GM19372 (cell line): Measurements from ENCODE around the gene MVP.

ENCODE experiments used
- ATAC-seq: cut with Tn5 transposase; IDR thresholded peaks from one replicate; pipeline ENCODE4 v1.9.1; 2021; ENCODE audit warnings: mild to moderate bottlenecking, low read depth, moderate library complexity; ENCODE audit not compliant: unreplicated experiment

The MVP gene

DNA sequence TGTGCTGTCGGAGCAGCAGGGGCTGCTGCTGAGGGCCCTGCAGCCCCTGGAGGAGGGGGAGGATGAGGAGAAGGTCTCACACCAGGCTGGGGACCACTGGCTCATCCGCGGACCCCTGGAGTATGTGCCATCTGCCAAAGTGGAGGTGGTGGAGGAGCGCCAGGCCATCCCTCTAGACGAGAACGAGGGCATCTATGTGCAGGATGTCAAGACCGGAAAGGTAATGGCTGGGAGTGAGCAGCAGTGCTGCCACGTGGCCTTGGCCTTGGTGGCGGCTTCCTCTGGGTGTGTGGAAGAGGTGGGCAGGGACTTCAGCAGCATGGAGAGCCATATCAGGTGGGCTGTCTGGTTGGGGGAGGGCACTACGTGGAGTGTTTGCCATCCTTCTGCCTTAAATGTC is 20.0 kb downstream of the MVP start:
- no peak for ATAC-seq

DNA sequence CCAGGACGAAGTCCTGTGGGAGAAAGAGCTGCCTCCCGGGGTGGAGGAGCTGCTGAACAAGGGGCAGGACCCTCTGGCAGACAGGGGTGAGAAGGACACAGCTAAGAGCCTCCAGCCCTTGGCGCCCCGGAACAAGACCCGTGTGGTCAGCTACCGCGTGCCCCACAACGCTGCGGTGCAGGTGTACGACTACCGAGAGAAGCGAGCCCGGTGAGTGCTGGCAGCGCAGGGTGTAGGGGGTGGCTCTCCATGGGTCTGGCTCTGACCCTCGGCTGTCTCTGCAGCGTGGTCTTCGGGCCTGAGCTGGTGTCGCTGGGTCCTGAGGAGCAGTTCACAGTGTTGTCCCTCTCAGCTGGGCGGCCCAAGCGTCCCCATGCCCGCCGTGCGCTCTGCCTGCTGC is 21.4 kb downstream of the MVP start:
- no peak for ATAC-seq

DNA sequence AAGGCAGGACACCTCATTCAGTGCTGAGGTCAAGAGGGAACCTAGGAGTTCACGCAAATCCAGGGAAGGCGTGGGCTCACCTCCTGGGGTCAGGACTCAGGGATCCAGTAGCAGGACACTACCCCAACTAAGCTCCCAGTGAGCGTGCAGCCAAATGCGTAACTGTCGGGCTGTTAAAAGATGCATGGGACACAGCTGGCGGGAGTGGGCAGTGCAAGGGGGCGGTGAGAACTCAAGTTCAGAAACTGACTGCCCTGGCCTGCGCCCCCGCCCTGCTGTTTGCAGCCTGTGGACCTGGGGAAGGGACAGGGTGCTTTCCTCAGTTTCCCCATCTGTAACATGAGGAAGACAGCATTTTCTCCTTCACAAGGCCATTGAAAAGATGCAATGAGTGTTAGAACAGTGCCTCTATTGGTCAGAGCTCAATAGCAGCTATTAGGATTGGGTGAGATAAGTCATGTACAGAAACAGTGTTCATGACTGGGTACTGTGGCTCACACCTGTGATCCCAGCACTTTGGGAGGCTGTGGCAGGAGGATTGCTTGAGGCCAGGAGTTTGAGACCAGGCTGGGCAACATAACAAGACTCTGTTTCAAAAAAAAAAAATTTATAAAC is 22.6 kb downstream of the MVP start:
- ATAC-seq: no peak

DNA sequence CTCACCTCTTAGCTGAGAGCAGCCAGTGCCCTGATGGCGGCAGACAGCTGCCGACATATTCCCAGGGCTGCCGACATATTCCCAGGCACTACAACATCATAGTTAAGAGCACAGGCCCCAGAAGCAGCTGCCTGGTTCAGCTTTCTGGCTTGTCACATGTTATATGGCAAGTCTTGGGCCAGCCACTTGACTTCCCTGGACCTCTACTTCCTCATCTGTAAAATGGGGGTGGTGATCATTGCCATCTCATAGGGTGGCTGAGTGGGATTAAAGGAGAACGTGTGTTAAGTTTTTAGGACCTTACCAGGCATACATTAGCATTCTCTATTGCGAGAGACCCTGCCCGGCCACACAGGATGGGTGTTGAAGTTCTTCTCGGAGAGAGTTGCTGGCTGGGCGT is 23.7 kb downstream of the MVP start:
- no peak for ATAC-seq

DNA sequence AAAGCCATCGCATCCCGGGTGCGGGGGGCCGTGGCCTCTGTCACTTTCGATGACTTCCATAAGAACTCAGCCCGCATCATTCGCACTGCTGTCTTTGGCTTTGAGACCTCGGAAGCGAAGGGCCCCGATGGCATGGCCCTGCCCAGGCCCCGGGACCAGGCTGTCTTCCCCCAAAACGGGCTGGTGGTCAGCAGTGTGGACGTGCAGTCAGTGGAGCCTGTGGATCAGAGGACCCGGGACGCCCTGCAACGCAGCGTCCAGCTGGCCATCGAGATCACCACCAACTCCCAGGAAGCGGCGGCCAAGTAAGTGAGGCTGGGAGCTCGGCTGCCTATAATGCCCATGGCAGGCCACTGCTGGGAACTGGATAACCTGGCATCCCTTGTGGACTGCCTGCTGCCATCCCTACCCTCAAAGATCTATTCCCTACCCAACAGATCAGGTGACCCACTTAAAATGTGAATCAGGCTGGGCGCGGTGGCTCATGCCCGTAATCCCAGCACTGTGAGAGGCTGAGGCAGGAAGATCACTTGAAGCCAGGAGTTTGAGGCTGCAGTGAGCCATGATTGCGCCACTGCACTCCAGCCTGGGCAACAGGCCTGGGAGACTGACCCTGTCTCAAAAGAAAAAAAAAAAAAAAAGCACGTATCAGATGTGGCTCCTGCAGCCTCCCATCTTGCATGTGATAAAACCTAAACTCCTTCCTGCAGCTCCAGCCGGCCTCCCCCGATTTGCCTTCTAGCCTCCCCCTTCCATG is 24.5 kb downstream of the MVP start:
- ATAC-seq: no peak

DNA sequence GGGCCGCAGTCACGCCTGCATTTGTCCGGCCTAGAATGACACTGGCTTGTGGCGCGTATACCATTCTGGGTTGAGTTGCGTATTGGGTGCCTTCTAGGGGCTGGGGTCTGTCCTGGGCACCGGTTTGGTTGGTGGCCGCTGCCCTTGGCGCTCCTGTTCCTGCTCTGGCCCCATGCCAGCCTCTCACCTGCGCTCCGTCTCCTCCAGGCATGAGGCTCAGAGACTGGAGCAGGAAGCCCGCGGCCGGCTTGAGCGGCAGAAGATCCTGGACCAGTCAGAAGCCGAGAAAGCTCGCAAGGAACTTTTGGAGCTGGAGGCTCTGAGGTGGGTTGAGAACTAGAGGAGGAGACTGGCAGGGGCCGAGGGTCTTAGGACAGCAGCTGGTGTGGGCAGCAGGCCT is 25.4 kb downstream of the MVP start:
- no peak for ATAC-seq

DNA sequence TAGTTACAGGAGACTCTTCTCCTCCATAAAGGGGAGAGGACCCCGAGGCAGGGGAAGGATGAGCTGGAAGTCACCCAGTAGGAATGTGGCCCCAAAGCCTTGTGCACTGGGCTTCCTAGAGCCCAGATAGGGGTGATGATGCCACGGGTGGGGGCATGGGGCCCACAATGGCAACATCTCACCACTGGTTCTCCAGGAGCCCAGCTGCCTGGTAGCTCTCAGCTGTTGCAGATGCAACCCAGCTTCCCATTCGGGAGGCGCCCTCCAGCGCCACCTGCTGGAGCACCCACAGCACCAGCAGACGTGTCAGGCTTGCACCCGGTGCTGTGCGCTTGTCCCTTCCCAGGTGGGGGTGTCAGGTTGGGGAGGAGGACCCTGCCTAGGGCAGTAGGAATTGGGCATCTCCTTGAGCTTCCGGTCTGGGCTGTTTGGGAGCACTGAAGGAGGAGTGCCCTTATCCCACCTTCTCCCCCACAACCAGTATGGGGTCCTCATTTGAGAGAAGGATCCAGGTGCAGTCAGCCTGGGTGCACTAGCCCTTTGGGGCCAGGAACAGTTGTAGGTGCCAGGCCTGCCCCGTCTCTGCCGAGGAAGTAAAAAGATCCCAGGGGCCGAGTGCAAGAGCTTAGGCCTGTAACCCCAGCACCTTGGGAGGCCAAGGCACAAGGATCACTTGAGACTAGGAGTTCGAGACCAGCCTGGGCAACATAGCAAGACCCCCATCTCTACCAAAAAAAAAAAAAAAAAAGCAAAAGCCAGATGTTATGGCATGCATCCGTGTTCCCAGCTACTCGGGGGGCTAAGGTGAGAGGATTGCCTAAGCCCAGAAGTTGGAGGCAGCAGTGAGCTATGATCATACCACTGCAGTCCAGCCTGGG is 28.4 kb downstream of the MVP start:
- no peak for ATAC-seq

DNA sequence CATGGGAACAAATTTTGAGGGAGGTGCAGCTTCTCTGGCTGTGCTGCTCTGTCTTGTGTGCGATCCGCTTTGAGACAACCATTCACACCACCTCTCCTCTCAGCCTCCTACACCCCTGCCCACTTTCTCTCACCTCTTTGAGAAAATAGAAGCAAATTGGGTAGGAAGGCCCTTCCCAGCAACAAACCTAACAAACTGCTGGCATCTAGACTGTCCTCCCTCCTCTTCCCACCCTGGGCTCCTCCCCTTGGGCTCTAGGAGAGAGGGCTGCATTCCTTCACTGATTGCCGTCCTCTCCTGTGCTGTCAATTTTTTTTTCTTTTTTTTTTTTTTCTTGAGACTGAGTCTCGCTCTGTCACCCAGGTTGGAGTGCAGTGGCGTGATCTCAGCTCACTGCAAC is 29.2 kb downstream of the MVP start:
- no peak for ATAC-seq

DNA sequence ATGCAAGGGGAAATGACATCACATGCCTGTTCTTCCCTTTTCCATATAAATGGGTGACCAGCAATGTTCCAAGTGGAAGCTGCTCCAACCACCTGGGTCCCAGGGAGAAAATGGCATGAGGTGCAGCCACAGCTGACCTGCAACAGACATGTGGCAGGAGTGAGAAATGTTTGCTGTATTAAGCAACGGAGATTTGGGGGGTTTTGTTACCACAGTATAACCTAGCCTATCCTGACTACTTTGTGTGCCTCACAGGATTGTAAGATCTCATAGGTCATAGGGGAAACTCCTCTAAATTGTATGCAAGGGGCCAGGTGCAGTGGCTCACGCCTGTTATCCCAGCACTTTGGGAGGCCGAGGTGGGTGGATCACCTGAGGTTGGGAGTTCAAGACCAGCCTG is 30.7 kb downstream of the MVP start:
- ATAC-seq: no peak

DNA sequence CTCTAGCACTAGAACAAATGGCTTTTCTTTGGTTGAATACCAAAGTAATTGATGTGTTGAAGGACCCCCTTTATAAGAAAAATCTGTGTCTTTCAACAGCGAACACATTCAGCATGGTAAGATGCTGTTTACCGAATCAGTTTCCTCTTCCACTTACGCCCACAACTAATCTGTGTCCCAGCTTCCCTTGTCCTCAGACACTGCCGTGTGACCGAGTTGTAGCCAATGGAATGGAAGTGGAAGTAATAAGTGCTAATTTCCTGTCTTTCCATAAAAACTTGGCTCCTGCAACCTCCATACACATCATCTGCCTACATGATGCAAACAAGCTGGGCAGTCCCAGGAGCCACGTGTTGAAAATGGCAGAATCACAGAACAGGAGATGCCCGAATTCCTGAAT is 32.4 kb downstream of the MVP start:
- ATAC-seq: no peak

DNA sequence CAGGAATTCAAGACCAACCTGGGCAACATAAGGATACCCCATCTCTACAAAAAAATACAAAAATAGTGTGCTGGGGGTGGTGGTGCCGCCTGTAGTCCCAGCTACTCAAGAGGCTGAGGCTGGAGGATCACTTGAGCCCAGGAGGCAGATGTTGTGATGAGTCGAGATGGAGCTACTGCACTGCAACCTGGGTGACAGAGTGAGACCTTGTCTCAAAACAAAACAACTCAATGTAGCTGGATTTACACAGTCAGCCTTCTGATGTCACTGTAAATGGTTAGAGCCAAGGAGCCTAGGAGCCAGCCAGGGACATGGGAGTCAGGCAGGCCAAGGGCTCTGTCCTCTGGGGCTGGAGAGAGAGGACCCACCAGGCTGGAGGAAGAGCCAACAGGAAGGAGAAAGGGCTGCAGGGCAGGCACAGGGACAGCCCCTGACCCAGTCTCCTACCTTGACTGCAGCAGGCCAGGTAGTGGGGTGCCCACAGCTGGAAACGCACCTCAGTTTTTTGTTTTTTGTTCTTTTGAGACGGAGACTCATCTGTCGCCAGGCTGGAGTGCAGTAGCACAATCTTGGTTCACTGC is 34.3 kb downstream of the MVP start:
- ATAC-seq: no peak

DNA sequence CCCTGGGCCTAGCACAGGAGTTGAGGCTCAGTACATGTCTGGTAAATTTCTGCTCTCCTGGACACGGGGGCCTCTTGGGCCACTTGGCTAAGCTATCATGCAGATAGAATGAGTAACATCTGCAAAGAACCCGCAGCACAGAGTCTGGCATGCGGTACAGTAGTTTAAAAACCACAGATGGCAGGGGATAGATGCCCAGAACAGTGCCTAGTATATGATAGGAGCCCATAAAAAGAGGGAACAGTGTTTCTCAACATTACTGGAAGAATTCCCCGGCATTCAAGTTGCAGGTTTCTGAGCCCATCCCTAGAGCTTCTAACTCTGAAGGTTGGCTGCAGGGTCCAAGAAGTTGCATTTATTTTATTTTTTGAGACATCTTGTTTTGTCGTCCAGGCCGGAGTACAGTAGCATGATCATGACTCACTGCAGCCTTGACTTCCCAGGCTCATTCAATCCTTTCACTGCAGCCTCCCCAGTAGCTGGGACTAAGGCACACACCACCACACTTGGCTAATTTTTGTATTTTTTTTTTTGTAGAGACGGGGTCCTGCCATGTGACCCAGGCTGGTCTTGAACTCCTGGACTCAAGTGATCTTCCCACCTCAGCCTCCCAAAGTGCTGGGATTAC is 37.0 kb downstream of the MVP start:
- no peak for ATAC-seq

DNA sequence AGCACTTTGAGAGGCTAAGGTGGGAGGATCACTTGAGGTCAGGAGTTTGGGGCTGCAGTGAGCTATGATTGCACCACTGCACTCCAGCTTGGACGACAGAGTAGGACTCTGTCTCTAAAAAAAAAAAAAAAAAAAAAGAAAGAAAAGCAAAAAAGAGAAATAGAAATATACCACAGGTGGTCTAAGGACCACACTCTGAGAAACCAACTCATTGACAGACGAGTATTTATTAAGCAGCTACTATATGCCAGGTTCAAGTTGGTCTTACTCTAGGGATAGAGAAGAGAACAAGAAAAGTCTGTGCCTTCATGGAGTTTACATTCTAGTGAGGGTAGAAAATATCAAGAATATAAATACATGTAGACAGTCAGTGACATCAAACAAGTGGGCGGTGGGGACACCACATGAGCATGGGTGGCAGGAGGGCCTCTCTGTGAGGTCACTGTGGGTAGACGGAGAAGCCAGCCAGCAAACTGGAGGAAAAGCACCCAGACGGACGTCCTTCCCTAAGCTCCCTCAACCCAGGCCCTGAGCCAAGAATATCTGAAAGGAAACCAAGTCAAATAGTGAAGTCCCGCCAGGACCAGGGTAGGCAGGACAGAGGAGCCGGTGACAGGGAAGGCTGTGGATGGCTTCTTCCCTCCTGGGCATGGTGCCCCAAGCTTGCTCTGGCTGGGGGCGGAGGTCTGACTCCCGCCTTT is 38.0 kb downstream of the MVP start:
- ATAC-seq: no peak

DNA sequence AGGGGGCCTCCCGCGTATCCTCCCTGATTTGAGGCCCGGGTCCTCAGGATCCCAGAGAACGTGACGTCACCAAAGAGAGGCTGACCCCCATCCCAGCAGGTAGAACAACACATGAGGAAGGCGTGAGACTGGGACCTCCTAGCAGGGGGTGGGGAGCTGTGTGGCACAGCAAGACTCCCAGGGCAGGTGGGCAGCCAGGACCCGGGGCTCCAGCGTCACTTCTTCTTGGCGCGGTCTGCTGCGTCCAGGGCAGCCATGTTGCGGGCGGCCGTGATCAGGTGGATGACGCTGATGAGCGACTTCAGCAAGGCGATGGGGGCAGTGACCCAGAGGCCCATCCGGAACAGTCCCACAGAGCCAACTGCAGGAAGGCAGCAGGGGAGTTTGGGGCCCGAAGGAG is 38.7 kb downstream of the MVP start:
- no peak for ATAC-seq

DNA sequence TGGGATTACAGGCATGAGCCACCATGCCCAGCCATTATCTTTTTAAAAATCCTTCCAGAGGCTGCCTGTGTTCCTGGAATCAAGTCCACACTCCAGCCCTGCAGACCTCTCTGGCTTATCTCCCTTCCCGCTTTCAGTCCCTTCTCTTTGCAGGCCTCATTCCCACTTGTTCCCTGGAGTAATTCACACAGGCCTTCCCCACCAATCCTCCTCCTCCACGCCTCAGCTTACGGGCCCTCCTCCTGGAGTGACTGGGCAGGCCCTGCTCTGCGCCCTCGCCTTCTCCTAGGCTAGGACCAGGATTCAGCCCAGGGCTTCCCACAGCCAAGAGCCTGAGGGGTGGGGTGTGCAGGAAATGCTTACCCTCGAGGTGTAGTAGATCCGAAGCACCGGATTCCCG is 40.0 kb downstream of the MVP start:
- ATAC-seq: no peak

DNA sequence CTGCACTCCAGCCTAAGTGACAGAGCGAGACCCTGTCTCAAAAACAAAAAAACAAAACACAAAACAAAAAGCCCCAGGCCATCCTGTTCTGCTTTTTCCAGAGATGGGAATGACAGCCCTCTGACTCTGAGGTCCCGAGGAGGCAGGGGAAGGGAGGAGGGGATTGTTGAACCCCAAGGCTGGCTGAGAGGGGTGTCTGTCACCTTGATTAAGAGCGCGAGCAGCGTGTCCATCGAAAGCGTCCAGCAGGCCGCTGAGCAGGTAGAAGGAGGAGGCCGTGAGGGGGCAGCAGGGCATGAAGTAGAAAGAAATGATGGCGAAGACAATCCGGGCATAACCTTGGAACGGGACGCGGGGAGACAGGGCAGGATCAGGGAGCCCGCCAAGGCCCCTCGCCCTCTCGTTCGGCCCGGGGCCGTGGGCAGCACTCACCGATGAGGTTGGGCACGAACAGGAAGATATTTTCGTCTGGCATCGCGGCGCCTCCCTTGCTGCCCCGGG is 42.2 kb downstream of the MVP start:
- peak; percentile 6 for ATAC-seq

DNA sequence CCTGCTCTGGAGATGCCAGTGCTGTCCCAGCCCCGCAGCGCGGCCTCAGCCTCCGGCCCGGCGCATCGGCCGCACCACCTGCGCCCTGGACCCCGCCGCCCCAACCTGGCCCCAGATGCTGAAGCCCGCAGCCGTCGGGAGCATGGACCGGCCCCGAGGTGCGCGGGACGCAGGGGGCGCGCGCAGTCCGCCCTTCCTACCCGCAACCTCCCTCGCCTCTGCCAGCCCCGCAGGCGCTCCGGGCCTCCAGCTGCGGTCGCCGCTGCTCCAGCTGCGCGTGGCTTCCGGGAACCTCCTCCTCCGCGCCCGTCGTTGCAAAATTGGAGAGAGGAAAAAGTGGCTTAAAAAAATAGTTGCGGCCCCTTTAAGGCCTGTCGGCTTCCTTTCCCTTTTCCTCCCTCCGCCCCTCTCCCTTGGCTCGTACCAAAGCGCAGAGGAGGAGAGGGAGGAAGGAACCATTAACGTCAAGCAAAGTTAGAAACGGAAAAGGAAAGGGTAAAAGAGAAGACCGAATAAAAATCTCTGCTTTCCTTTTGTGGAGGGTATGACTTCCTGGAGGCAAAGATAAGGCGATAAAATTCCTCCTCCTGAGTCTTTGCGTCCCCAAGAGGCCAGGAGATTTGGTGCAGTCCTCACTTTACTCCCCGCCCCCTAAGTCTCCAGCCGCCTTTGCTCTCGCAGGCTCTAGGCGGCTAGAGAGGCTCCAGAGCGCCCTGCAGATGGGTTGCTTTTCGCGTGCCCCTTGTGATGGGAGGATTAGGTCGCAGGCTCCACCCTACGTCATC is 42.8 kb downstream of the MVP start, which contains the start of gene CDIPT:
Gene CDIPT (minus strand): TSS at position 343 of the 785 bp plus-strand sequence. CDS start 369 bp downstream, outside the sequence.
- peak; percentile 91 for ATAC-seq

DNA sequence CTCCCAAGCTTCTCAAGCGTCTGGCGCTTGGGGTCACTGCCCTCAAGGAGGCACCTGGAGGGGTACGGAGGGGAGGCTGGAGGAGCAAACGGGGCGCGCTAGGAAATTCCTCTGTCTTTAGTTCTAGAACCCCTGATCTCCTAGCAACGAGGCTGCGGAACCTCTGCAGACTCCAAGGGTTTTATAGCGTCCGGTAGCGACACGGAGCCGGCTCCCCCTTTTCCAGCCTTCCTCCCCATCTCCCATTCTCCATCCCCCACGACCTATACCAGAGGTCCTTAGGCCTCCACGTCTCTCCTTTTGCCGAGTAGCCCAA is 43.4 kb downstream of the MVP start:
- ATAC-seq: no peak

DNA sequence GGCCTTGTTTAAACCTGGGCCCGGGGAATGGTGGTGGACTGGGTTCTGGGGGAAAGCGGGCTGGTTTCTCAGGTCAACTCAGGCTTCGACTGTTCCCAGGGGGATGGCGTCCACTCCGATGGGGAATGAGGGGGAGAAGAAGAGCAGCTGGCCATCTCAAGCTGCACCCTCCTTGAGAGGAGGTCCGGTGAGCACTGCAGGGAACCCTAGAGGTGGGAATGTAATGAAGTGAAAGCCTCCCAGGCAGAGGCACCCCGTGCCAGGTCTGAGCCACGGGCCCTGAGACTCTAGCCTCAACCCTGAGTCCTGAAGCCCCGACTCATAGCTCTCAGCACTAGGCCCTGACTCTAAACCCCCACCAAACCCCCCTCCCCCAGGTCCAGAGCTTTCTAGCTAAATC is 43.9 kb downstream of the MVP start:
- no peak for ATAC-seq
